Ovary (tissue), 9 donors: Measurements from ENCODE around the gene MAD1L1. TPM values are rescaled to one million over a fixed set of nuclear protein-coding genes. Genes with fewer than 3 reads are reported as not detected.

ENCODE experiments used
- DNase-seq, 5 donors: peaks; one replicate each; pipeline ENCODE4 v3.0.0-alpha.2; 2019 to 2020
- H3K27ac ChIP-seq, 2 donors: fragments of 200-600 bp; one replicate each; pipeline versions ENCODE4 v1.5.1 to v1.8.0; 2019 to 2022
- H3K27me3 ChIP-seq: fragments of 200-600 bp; one replicate; pipeline ENCODE4 v1.8.0; 2022
- H3K36me3 ChIP-seq: fragments of 200-600 bp; sonication (generic); one replicate; pipeline ENCODE4 v1.5.1; 2019
- H3K4me1 ChIP-seq: one replicate; pipeline ENCODE4 v1.8.1; 2013; ENCODE audit warnings: mild to moderate bottlenecking, moderate library complexity; ENCODE audit not compliant: insufficient read depth
- H3K4me3 ChIP-seq: fragments of 200-600 bp; sonication (generic); one replicate; pipeline ENCODE4 v1.5.1; 2017
- H3K9me3 ChIP-seq, 2 donors: fragments of 200-600 bp in 1 of 2; sonication (generic) in 1 of 2; one replicate each; pipeline versions ENCODE4 v1.5.1 to v1.8.1; 2013 to 2019; ENCODE audit warnings: mild to moderate bottlenecking in 1 of 2, moderate library complexity in 1 of 2
- EP300 ChIP-seq: sonication (generic); formaldehyde crosslinking; IDR thresholded peaks from one replicate; pipeline ENCODE4 v1.6.1; 2017; ENCODE audit warnings: antibody characterized with exemption
- POLR2A ChIP-seq: fragments of 450-650 bp; IDR thresholded peaks from one replicate; pipeline ENCODE4 v1.6.1; 2017; ENCODE audit warnings: antibody characterized with exemption, mild to moderate bottlenecking, moderate library complexity
- WGBS, 3 donors: extraction: QIAGEN DNeasy Blood & Tissue Kit in 1 of 3; methylation state at CpG; one replicate each; pipeline versions ENCODE4 v1.1.5 to v1.1.7; 2013 to 2017; 5-methylcytosine and 5-hydroxymethylcytosine counted together
- intact Hi-C, 4 donors: fragments of 100-400 bp; cut with DNase I; formaldehyde crosslinking; loops; one replicate each; pipeline versions ENCODE4 v1.11.0 to v1.15.1; 2022 to 2023
- polyA plus RNA-seq, 2 donors: library from polyadenylated mRNA; stranded (reverse); fragments of 200-250 nt in 1 of 2; fragments of 350-450 nt in 1 of 2; fragmentation: Illumina TruSeq in 1 of 2; extraction: RNeasy Lipid Tissue Mini Kit (QIAGEN cat#74804) in 1 of 2; gene quantifications; one replicate each; pipeline ENCODE4 v1.2.3, GENCODE V29; 2013 to 2014
- total RNA-seq, 7 donors: library from RNA; depleted of rRNA in 2 of 7; stranded (reverse); fragments of >200 nt in 2 of 7; fragmentation: NEBNext Ultra II Directional in 3 of 7; extraction: Animal tissue kit (Norgen Biotek cat#: 25700) in 3 of 7; gene quantifications; one replicate each; pipeline versions ENCODE4 v1.1.0 to v1.2.4, GENCODE V29; 2016 to 2023
- TF ChIP-seq, protein P1 (sequence below), 3 donors: fragments of 450-650 bp in 2 of 3; fragments of 200-600 bp in 1 of 3; IDR thresholded peaks; one replicate each; pipeline versions ENCODE4 v1.5.1 to v1.8.0; 2016 to 2022; ENCODE audit warnings: antibody characterized with exemption in 3 of 3, mild to moderate bottlenecking in 1 of 3
- donor health status: DM: no; HTN: no; CAD: no; lungs with moderate emphysema.
- donor health status: DM: no; HTN: no; CAD: no.
- donor health status: Bipolar disorder and iron deficiency.
- donor health status: DM: yes; HTN: yes; CAD: no.
- donor health status: DM: no; HTN: no; CAD: no.
- donor health status: DM: yes; HTN: yes; CAD: no.

MAD1L1 gene
- total and polyA plus RNA-seq, 9 donors = 5.9 to 36.6 (median 22.8) TPM

GRCh38 chr7:2134740-2135139 lies 98.0 kb downstream of the MAD1L1 start:
- no peak overlapping the region for H3K27ac ChIP-seq
- H3K36me3 ChIP-seq = no peaks in the 10 kb centered on the region
- 93 to 98% (median 96%) methylated on average over 5 of the region's 5 CpGs for WGBS, 3 donors
- H3K9me3 ChIP-seq = no peaks in the 10 kb centered on the region
- H3K27me3 ChIP-seq = no peaks in the 10 kb centered on the region
- no peaks in the 10 kb centered on the region for H3K4me1 ChIP-seq
- intact Hi-C loops = no loop called here
- DNase-seq = no peak
- TF ChIP-seq POLR2A = no peak
- TF ChIP-seq, protein P1, sequence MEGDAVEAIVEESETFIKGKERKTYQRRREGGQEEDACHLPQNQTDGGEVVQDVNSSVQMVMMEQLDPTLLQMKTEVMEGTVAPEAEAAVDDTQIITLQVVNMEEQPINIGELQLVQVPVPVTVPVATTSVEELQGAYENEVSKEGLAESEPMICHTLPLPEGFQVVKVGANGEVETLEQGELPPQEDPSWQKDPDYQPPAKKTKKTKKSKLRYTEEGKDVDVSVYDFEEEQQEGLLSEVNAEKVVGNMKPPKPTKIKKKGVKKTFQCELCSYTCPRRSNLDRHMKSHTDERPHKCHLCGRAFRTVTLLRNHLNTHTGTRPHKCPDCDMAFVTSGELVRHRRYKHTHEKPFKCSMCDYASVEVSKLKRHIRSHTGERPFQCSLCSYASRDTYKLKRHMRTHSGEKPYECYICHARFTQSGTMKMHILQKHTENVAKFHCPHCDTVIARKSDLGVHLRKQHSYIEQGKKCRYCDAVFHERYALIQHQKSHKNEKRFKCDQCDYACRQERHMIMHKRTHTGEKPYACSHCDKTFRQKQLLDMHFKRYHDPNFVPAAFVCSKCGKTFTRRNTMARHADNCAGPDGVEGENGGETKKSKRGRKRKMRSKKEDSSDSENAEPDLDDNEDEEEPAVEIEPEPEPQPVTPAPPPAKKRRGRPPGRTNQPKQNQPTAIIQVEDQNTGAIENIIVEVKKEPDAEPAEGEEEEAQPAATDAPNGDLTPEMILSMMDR (IDR thresholded peaks at IDR 0.05) = no peak
- TF ChIP-seq EP300 = no peak
- no peak overlapping the region for H3K4me3 ChIP-seq

- 96 to 97% (median 97%) methylated on average over 33 of the region's 33 CpGs for WGBS, 3 donors
- no peak for TF ChIP-seq EP300
- TF ChIP-seq POLR2A = no peak
- TF ChIP-seq, protein P1 (IDR thresholded peaks at IDR 0.05) = no peak
- H3K4me1 ChIP-seq = no peaks in the 10 kb centered on the region
- H3K27ac ChIP-seq = no peak overlapping the region
- H3K27me3 ChIP-seq = no peaks in the 10 kb centered on the region
- no peak for DNase-seq
- intact Hi-C loops = no loop called here
- H3K4me3 ChIP-seq = no peak overlapping the region
- no peaks in the 10 kb centered on the region for H3K9me3 ChIP-seq
- no peaks in the 10 kb centered on the region for H3K36me3 ChIP-seq
These were observed 100.5 kb downstream of the MAD1L1 start for GRCh38 chr7:2132243-2132642.

GRCh38 chr7:2131800-2132199 lies 100.9 kb downstream of the MAD1L1 start:
- intact Hi-C loops = no loop called here
- WGBS, 3 donors = 85 to 93% (median 87%) methylated on average over 10 of the region's 10 CpGs
- Histone ChIP-seq H3K36me3 (no peaks in the 10 kb centered on the region), H3K27me3 (no peaks in the 10 kb centered on the region), H3K9me3 (no peaks in the 10 kb centered on the region), H3K4me1 (no peaks in the 10 kb centered on the region), H3K4me3 (no peak overlapping the region), H3K27ac (no peak overlapping the region)
- TF ChIP-seq EP300 (no peak), POLR2A (no peak)
- TF ChIP-seq, protein P1 (IDR thresholded peaks at IDR 0.05) = no peak
- DNase-seq = no peak

DNA sequence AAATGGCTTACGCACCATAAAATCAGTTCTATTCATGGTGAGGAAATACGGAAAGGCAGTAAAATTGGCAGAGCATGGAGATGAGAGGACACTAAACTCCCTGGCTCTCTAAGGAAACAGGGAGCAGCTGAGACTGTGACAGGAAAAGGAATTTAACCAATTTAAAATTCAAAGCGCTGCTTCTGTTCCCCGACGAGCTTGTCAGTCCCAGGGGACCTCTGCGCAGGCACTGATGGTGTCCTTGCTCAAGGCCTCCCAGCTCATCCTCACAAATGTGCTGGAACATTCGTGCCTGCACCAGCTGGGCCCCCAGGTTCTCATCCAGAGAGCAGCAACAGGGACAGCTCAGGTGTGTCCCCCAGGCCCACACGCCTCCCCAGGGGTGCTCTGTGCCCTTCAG lies 101.4 kb downstream of the MAD1L1 start:
- Histone ChIP-seq H3K27me3 (no peaks in the 10 kb centered on the region), H3K4me1 (no peaks in the 10 kb centered on the region), H3K9me3 (no peaks in the 10 kb centered on the region), H3K36me3 (no peaks in the 10 kb centered on the region), H3K27ac (no peak overlapping the region), H3K4me3 (no peak overlapping the region)
- intact Hi-C loops = no loop called here
- no peak for DNase-seq
- 91 to 92% (median 92%) methylated on average over 8 of the region's 8 CpGs for WGBS, 3 donors
- TF ChIP-seq EP300 = no peak
- no peak for TF ChIP-seq POLR2A
- TF ChIP-seq, protein P1 (IDR thresholded peaks at IDR 0.05) = no peak

GRCh38 chr7:2130096-2130375 lies 102.7 kb downstream of the MAD1L1 start:
- no peak for DNase-seq
- H3K36me3 ChIP-seq = no peaks in the 10 kb centered on the region
- H3K9me3 ChIP-seq = no peaks in the 10 kb centered on the region
- TF ChIP-seq EP300 = no peak
- TF ChIP-seq, protein P1 (IDR thresholded peaks at IDR 0.05) = no peak
- TF ChIP-seq POLR2A = no peak
- intact Hi-C loops = no loop called here
- no peaks in the 10 kb centered on the region for H3K4me1 ChIP-seq
- 96 to 100% (median 96%) methylated on average over 7 of the region's 7 CpGs for WGBS, 3 donors
- H3K4me3 ChIP-seq = no peak overlapping the region
- no peaks in the 10 kb centered on the region for H3K27me3 ChIP-seq
- no peak overlapping the region for H3K27ac ChIP-seq
